ENCODE measurements around the gene KIFC3.

Gene KIFC3

GRCh38 chr16:57758331-57759117 is 43.8 kb downstream of the KIFC3 start:
- TF ChIP-seq Cebpa-rat (IDR thresholded peaks at IDR 0.05) = no peak
- Histone ChIP-seq H3K4me1 (peaks cover 0 to 39% (median 15%) of the 10 kb centered on the region in 10 experiments; a peak in 14 of 20 replicates), H3K9ac (peak overlapping the region in 4 of 11 experiments; percentile 13 to 29 (median 20); a peak in 1 of 22 replicates), H3K4me2 (no peak overlapping the region; a peak in 2 of 22 replicates), H4K20me1 (peaks cover 0 to 57% (median 6%) of the 10 kb centered on the region in 11 experiments; a peak in 9 of 22 replicates), H3K27me3 (no peaks in the 10 kb centered on the region), H3K27ac (peak overlapping the region in 1 of 11 experiments; percentile 12; a peak in 2 of 22 replicates), H3K9me3 (replicated peaks in 1 of 11) (no peaks in the 10 kb centered on the region), H3K36me3 (peaks cover 27 to 95% (median 74%) of the 10 kb centered on the region in 11 experiments), H3K4me3 (no peak overlapping the region)

- TF ChIP-seq Cebpa-rat (IDR thresholded peaks at IDR 0.05) = no peak
- Histone ChIP-seq H3K27me3 (no peaks in the 10 kb centered on the region), H3K9ac (0 out of 22 replicates have a peak overlapping the region, but pooled peaks of 2 of the 11 experiments have one; percentile 13 to 19), H4K20me1 (peaks cover 0 to 53% (median 6%) of the 10 kb centered on the region in 11 experiments; a peak in 9 of 22 replicates), H3K4me2 (peak overlapping the region in 2 of 11 experiments; percentile 8 to 28; a peak in 2 of 22 replicates), H3K4me1 (peaks cover 0 to 37% (median 9%) of the 10 kb centered on the region in 10 experiments; a peak in 9 of 20 replicates), H3K9me3 (replicated peaks in 1 of 11) (no peaks in the 10 kb centered on the region), H3K36me3 (peaks cover 30 to 94% (median 81%) of the 10 kb centered on the region in 11 experiments), H3K27ac (peak overlapping the region in 1 of 11 experiments; percentile 19; a peak in 4 of 22 replicates), H3K4me3 (no peak overlapping the region)
Measured at GRCh38 chr16:57757883-57758282, 44.4 kb downstream of the KIFC3 start.

- Histone ChIP-seq H3K4me1 (peaks cover 0 to 37% (median 7%) of the 10 kb centered on the region in 10 experiments; a peak in 8 of 20 replicates), H4K20me1 (peaks cover 0 to 48% (median 6%) of the 10 kb centered on the region in 11 experiments; a peak in 9 of 22 replicates), H3K27ac (peak overlapping the region in 1 of 11 experiments; percentile 19; a peak in 4 of 22 replicates), H3K4me2 (peak overlapping the region in 2 of 11 experiments; percentile 8 to 28; a peak in 2 of 22 replicates), H3K9ac (0 out of 22 replicates have a peak overlapping the region, but pooled peaks of 1 of the 11 experiments have one; percentile 19), H3K4me3 (no peak overlapping the region), H3K36me3 (peaks cover 33 to 92% (median 86%) of the 10 kb centered on the region in 11 experiments), H3K9me3 (replicated peaks in 1 of 11) (no peaks in the 10 kb centered on the region), H3K27me3 (no peaks in the 10 kb centered on the region)
- TF ChIP-seq Cebpa-rat (IDR thresholded peaks at IDR 0.05) = no peak
Measured at GRCh38 chr16:57757326-57757786, 44.9 kb downstream of the KIFC3 start.

GRCh38 chr16:57756424-57757325 is 45.6 kb downstream of the KIFC3 start:
- H3K4me1 ChIP-seq = peaks cover 0 to 37% (median 7%) of the 10 kb centered on the region in 10 experiments; a peak in 8 of 20 replicates
- peaks cover 40 to 98% (median 86%) of the 10 kb centered on the region in 11 experiments for H3K36me3 ChIP-seq
- no peak overlapping the region for H3K4me3 ChIP-seq
- no peaks in the 10 kb centered on the region for H3K27me3 ChIP-seq
- H3K27ac ChIP-seq = peak overlapping the region in 4 of 11 experiments; percentile 4 to 29 (median 18); a peak in 5 of 22 replicates
- no peaks in the 10 kb centered on the region for H3K9me3 ChIP-seq (replicated peaks in 1 of 11)
- peak overlapping the region in 3 of 11 experiments; percentile 0 to 50 (median 28); a peak in 4 of 22 replicates for H3K4me2 ChIP-seq
- peaks cover 0 to 45% (median 6%) of the 10 kb centered on the region in 11 experiments; a peak in 8 of 22 replicates for H4K20me1 ChIP-seq
- TF ChIP-seq Cebpa-rat (IDR thresholded peaks at IDR 0.05) = no peak
- H3K9ac ChIP-seq = peak overlapping the region in 5 of 11 experiments; percentile 14 to 67 (median 19); a peak in 4 of 22 replicates

GRCh38 chr16:57755726-57756423 is 46.4 kb downstream of the KIFC3 start:
- Histone ChIP-seq H4K20me1 (peaks cover 0 to 44% (median 6%) of the 10 kb centered on the region in 11 experiments; a peak in 8 of 22 replicates), H3K4me2 (peak overlapping the region in 2 of 11 experiments; percentile 0 to 50; a peak in 4 of 22 replicates), H3K4me1 (peaks cover 0 to 37% (median 7%) of the 10 kb centered on the region in 10 experiments; a peak in 8 of 20 replicates), H3K36me3 (peaks cover 48 to 98% (median 90%) of the 10 kb centered on the region in 11 experiments), H3K9ac (peak overlapping the region in 3 of 11 experiments; percentile 19 to 67 (median 52); a peak in 2 of 22 replicates), H3K27me3 (no peaks in the 10 kb centered on the region), H3K9me3 (replicated peaks in 1 of 11) (no peaks in the 10 kb centered on the region), H3K4me3 (no peak overlapping the region), H3K27ac (peak overlapping the region in 4 of 11 experiments; percentile 4 to 29 (median 18); a peak in 3 of 22 replicates)
- no peak for TF ChIP-seq Cebpa-rat (IDR thresholded peaks at IDR 0.05)

- H3K4me2 ChIP-seq = no peak overlapping the region
- TF ChIP-seq Cebpa-rat (IDR thresholded peaks at IDR 0.05) = no peak
- H3K36me3 ChIP-seq = peaks cover 50 to 97% (median 88%) of the 10 kb centered on the region in 11 experiments
- peaks cover 0 to 38% (median 6%) of the 10 kb centered on the region in 11 experiments; a peak in 8 of 22 replicates for H4K20me1 ChIP-seq
- no peaks in the 10 kb centered on the region for H3K9me3 ChIP-seq (replicated peaks in 1 of 11)
- H3K27me3 ChIP-seq = no peaks in the 10 kb centered on the region
- peak overlapping the region in 2 of 11 experiments; percentile 15 to 34; a peak in 2 of 22 replicates for H3K9ac ChIP-seq
- no peak overlapping the region for H3K4me3 ChIP-seq
- peaks cover 0 to 39% (median 9%) of the 10 kb centered on the region in 10 experiments; a peak in 13 of 20 replicates for H3K4me1 ChIP-seq
- peak overlapping the region in 3 of 11 experiments; percentile 26 to 28 (median 28); a peak in 1 of 22 replicates for H3K27ac ChIP-seq
Measured at GRCh38 chr16:57755061-57755684, 47.1 kb downstream of the KIFC3 start.
